Measurements from ENCODE around the gene PRR14. TPM values are rescaled to one million over a fixed set of nuclear protein-coding genes. Genes with fewer than 3 reads are reported as not detected.
A peak's percentile ranks its signal among the peaks of the same experiment; 100 is the strongest.

Gene PRR14
- total RNA-seq, 3 donors from 2014 or later = 21.3 to 30.2 (median 26.9) TPM

- TF ChIP-seq POLR2A (IDR thresholded peaks at IDR 0.05) (no peak), CTCF (IDR thresholded peaks at IDR 0.05) (peak in 1 of 3 donors; percentile 16)
- no peaks in the 10 kb centered on the region for H3K9me3 ChIP-seq
- no peaks in the 10 kb centered on the region for H3K27me3 ChIP-seq
- peak in 1 of 2 donors; percentile 45 for DNase-seq (ENCODE audit: low spot score in 2 of 2)
- peak overlapping the region; percentile 79 to 97 (median 85) for H3K4me3 ChIP-seq
- H3K36me3 ChIP-seq = peaks cover 4% of the 10 kb centered on the region
- H3K27ac ChIP-seq = peak overlapping the region; percentile 97 to 99
- H3K4me1 ChIP-seq = peaks cover 5 to 25% of the 10 kb centered on the region in 2 donors
- intact Hi-C loops (cut with DNase I; ENCODE audit: low total_unique reads) = no loop called here
Measured at GRCh38 chr16:30659507-30660423, 9.0 kb downstream of the PRR14 start.

GRCh38 chr16:30660424-30661261 lies 9.9 kb downstream of the PRR14 start:
- intact Hi-C loops (cut with DNase I; ENCODE audit: low total_unique reads) = no loop called here
- Histone ChIP-seq H3K27me3 (no peaks in the 10 kb centered on the region), H3K4me3 (peak overlapping the region; percentile 79 to 97 (median 85)), H3K9me3 (no peaks in the 10 kb centered on the region), H3K4me1 (peaks cover 5 to 25% of the 10 kb centered on the region in 2 donors), H3K27ac (peak overlapping the region; percentile 97 to 99), H3K36me3 (peaks cover 4% of the 10 kb centered on the region)
- TF ChIP-seq POLR2A (IDR thresholded peaks at IDR 0.05) = no peak
- TF ChIP-seq CTCF (IDR thresholded peaks at IDR 0.05) = no peak
- TF ChIP-seq POLR2AphosphoS5 (IDR thresholded peaks at IDR 0.05) = no peak
- DNase-seq (ENCODE audit: low spot score in 2 of 2) = no peak

- peaks cover 5 to 20% of the 10 kb centered on the region in 2 donors for H3K4me1 ChIP-seq
- intact Hi-C loops (cut with DNase I; ENCODE audit: low total_unique reads) = no loop called here
- H3K36me3 ChIP-seq = peaks cover 8% of the 10 kb centered on the region
- H3K4me3 ChIP-seq = peak overlapping the region in 1 of 3 donors; percentile 85
- no peaks in the 10 kb centered on the region for H3K9me3 ChIP-seq
- no peak for TF ChIP-seq CTCF (IDR thresholded peaks at IDR 0.05)
- TF ChIP-seq POLR2A (IDR thresholded peaks at IDR 0.05) = no peak
- no peak for TF ChIP-seq POLR2AphosphoS5 (IDR thresholded peaks at IDR 0.05)
- H3K27ac ChIP-seq = peak overlapping the region in 1 of 2 donors; percentile 44
- DNase-seq (ENCODE audit: low spot score in 2 of 2) = no peak
- H3K27me3 ChIP-seq = no peaks in the 10 kb centered on the region
Measured at GRCh38 chr16:30662449-30662848, 11.7 kb downstream of the PRR14 start.

GRCh38 chr16:30663038-30663437 lies 12.3 kb downstream of the PRR14 start:
- Histone ChIP-seq H3K9me3 (no peaks in the 10 kb centered on the region), H3K4me1 (peaks cover 5 to 20% of the 10 kb centered on the region in 2 donors), H3K36me3 (peaks cover 12% of the 10 kb centered on the region), H3K27ac (no peak overlapping the region), H3K4me3 (no peak overlapping the region), H3K27me3 (no peaks in the 10 kb centered on the region)
- intact Hi-C loops (cut with DNase I; ENCODE audit: low total_unique reads) = no loop called here
- TF ChIP-seq CTCF (IDR thresholded peaks at IDR 0.05) (no peak), POLR2A (IDR thresholded peaks at IDR 0.05) (no peak), POLR2AphosphoS5 (IDR thresholded peaks at IDR 0.05) (no peak)
- no peak for DNase-seq (ENCODE audit: low spot score in 2 of 2)
